Type B pancreatic cell (in vitro differentiated cells): ENCODE measurements around the gene DAND5. TPM values are rescaled to one million over a fixed set of nuclear protein-coding genes. Genes with fewer than 3 reads are reported as not detected.
"Not testable (repeated sequence)": the region's sequence is repeated elsewhere in the genome, so short reads cannot be mapped to it uniquely, and the experiment has no call there.

Experiments used
- DNase-seq: peaks from one replicate; pipeline ENCODE4 v3.0.0; 2021; ENCODE audit warnings: mixed read lengths; ENCODE audit not compliant: unreplicated experiment; ENCODE audit errors: extremely low spot score
- H3K27ac Mint-ChIP-seq: 2 replicates; pipeline ENCODE4 v1.8.0; 2021; ENCODE audit warnings: mild to moderate bottlenecking, mixed read lengths
- H3K27me3 Mint-ChIP-seq: 2 replicates; pipeline ENCODE4 v1.8.0; 2021; ENCODE audit warnings: mixed read lengths
- H3K36me3 Mint-ChIP-seq: 2 replicates; pipeline ENCODE4 v1.8.0; 2021; ENCODE audit warnings: mixed read lengths
- H3K4me1 Mint-ChIP-seq: one replicate; pipeline ENCODE4 v1.8.0; 2021; ENCODE audit warnings: mixed read lengths; ENCODE audit not compliant: unreplicated experiment
- H3K4me3 Mint-ChIP-seq: 2 replicates; pipeline ENCODE4 v1.8.0; 2021; ENCODE audit warnings: mild to moderate bottlenecking, mixed read lengths
- H3K9me3 Mint-ChIP-seq: 2 replicates; pipeline ENCODE4 v1.8.0; 2021; ENCODE audit warnings: mixed read lengths
- total RNA-seq: library from RNA; stranded (reverse); gene quantifications from 2 replicates; pipeline ENCODE4 v1.2.1, GENCODE V29; 2021; ENCODE audit warnings: low replicate concordance
- TF ChIP-seq, protein P1 (sequence below): fragments of 200-600 bp; sonication (generic); conservative IDR thresholded peaks from 2 replicates; pipeline ENCODE4 v1.5.0; 2021; ENCODE audit warnings: antibody characterized with exemption, mild to moderate bottlenecking

DAND5 gene
- total RNA-seq, 1 donor from 2014 or later, result not detected

- no peak overlapping the region for H3K27ac Mint-ChIP-seq
- peaks cover 20% of the 10 kb centered on the region for H3K36me3 Mint-ChIP-seq
- DNase-seq, result no peak
- TF ChIP-seq, protein P1, sequence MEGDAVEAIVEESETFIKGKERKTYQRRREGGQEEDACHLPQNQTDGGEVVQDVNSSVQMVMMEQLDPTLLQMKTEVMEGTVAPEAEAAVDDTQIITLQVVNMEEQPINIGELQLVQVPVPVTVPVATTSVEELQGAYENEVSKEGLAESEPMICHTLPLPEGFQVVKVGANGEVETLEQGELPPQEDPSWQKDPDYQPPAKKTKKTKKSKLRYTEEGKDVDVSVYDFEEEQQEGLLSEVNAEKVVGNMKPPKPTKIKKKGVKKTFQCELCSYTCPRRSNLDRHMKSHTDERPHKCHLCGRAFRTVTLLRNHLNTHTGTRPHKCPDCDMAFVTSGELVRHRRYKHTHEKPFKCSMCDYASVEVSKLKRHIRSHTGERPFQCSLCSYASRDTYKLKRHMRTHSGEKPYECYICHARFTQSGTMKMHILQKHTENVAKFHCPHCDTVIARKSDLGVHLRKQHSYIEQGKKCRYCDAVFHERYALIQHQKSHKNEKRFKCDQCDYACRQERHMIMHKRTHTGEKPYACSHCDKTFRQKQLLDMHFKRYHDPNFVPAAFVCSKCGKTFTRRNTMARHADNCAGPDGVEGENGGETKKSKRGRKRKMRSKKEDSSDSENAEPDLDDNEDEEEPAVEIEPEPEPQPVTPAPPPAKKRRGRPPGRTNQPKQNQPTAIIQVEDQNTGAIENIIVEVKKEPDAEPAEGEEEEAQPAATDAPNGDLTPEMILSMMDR, result no peak
- H3K9me3 Mint-ChIP-seq, result no peaks in the 10 kb centered on the region
- no peak overlapping the region for H3K4me3 Mint-ChIP-seq
- peaks cover 13% of the 10 kb centered on the region for H3K4me1 Mint-ChIP-seq
- H3K27me3 Mint-ChIP-seq, result no peaks in the 10 kb centered on the region
Measured at GRCh38 chr19:12948612-12949362, 20.6 kb upstream of the DAND5 start.

DNA sequence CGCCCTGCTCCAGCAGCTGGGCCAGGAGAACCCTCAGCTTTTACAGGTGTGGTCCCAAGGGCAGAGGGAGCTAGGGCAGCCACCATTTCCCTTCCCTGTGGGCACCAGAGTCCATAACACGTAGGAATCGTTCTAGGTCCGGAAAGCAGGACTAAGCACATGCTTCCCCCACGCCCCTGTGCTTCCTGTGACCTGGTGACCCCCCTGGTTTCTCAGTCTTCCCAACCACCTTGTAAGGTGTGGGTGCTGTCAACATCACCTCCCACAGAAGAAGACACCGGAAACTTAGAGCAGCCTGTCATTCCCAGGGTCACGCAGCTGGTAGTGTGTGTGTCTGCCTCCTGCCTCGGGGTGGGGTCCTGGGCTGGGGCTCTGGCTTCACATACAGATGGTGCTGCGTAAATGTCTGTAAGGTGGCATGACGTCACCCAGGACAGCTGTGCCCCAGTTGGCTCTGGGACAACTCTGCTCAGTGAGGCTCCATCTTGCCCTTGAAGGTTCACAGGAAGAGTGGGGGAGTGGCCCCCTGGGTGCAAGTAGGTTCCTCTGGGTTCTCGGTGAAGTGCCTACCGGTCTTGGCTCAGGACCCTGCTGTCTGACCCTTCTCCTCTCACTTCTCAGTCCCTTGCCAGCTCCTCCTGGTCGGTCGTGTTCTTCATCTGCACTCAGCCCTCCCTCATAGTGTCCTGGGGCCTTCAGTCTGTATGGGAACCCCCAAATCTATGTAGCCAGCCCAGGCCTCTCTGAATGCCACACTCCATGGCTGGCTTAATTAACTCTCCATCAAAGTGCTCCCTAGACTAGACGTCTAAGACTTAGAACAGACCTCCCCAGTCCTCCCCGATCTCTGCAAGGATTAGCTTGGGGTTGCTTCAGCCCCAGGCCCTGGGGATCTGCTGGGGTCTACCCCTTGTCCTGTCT lies 19.8 kb upstream of the DAND5 start:
- Mint-ChIP-seq H3K4me1 (peaks cover 16% of the 10 kb centered on the region), H3K9me3 (no peaks in the 10 kb centered on the region), H3K4me3 (peak overlapping the region; percentile 58), H3K36me3 (peaks cover 22% of the 10 kb centered on the region), H3K27me3 (no peaks in the 10 kb centered on the region), H3K27ac (peak overlapping the region; percentile 62)
- TF ChIP-seq, protein P1, result no peak
- DNase-seq, result no peak

DNA sequence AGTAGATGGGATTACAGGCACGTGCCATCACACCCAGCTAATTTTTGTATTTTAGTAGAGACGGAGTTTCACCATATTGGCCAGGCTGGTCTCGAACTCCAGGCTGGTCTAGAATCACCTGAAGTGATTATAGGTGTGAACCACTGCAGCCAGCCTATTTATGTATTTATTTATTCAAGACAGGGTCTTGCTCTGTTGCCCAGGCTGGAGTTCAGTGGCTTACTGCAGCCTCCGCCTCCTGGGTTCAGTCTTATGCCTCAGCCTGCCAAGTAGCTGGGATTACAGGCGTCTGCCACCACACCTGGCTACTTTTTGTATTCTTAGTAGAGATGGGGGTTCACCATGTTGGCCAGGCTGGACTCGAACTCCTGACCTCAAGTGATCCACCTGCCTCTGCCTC lies 17.3 kb upstream of the DAND5 start:
- H3K27me3 Mint-ChIP-seq, H3K27ac Mint-ChIP-seq, DNase-seq, H3K4me3 Mint-ChIP-seq, H3K9me3 Mint-ChIP-seq: not testable (repeated sequence)
- Mint-ChIP-seq H3K4me1 (peaks cover 21% of the 10 kb centered on the region), H3K36me3 (peaks cover 17% of the 10 kb centered on the region)

- H3K4me3 Mint-ChIP-seq, result no peak overlapping the region
- no peaks in the 10 kb centered on the region for H3K27me3 Mint-ChIP-seq
- no peaks in the 10 kb centered on the region for H3K9me3 Mint-ChIP-seq
- TF ChIP-seq, protein P1, result no peak
- peaks cover 19% of the 10 kb centered on the region for H3K4me1 Mint-ChIP-seq
- no peak for DNase-seq
- peak overlapping the region; percentile 39 for H3K27ac Mint-ChIP-seq
- peaks cover 16% of the 10 kb centered on the region for H3K36me3 Mint-ChIP-seq
Measured at GRCh38 chr19:12952488-12953137, 16.8 kb upstream of the DAND5 start.

DNA sequence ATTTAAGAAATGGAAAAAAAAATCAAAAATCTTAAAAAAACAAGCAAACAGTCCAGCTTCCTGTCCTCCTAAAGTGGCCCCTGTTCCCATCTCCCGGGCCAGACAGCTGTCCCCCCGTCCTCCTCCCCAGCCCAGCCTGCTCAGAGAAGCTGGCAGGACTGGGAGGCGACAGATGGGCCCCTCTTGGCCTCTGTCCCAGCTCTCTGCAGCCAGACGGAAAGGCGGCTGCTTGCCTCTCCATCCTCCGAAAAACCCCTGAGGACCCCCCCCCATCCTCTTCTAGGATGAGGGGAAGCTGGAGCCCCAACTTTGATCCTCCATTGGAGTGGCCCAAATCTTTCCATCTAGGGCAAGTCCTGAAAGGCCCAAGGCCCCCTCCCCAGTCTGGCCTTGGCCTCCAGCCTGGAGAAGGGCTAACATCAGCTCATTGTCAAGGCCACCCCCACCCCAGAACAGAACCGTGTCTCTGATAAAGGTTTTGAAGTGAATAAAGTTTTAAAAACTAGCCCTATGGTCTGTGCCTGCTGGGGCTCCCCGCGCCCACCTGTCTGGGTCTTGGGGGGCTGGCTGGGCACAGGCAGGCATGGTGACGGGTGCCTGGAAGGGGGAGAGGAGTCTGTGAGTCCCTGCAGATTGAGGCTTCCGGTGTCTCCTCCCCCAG lies 16.1 kb upstream of the DAND5 start:
- DNase-seq, result no peak
- TF ChIP-seq, protein P1, result no peak
- H3K4me3 Mint-ChIP-seq, result no peak overlapping the region
- H3K4me1 Mint-ChIP-seq, result peaks cover 19% of the 10 kb centered on the region
- H3K27me3 Mint-ChIP-seq, result no peaks in the 10 kb centered on the region
- no peaks in the 10 kb centered on the region for H3K9me3 Mint-ChIP-seq
- peaks cover 13% of the 10 kb centered on the region for H3K36me3 Mint-ChIP-seq
- no peak overlapping the region for H3K27ac Mint-ChIP-seq
